Keratinocyte (primary cell): ENCODE results near the gene KLHL1. TPM values are rescaled to one million over a fixed set of nuclear protein-coding genes. Genes with fewer than 3 reads are reported as not detected.
"Not testable (repeated sequence)": the region's sequence is repeated elsewhere in the genome, so short reads cannot be mapped to it uniquely, and the experiment has no call there.

Experiments
- DNase-seq: peaks from one replicate; pipeline ENCODE4 v3.0.0-alpha.2; 2011; ENCODE audit warnings: low read depth, missing footprints, low spot score
- FAIRE-seq: peaks from 2 replicates; lab custom pipeline; 2011; peaks lifted over from hg19 to GRCh38; lab: Jason Lieb, UNC
- H2AFZ ChIP-seq: 2 replicates; pipeline ENCODE4 v1.6.0; 2012; ENCODE audit warnings: low read length, control low read depth, inconsistent platforms; ENCODE audit not compliant: control insufficient read depth
- H3K27ac ChIP-seq: 2 replicates; pipeline ENCODE4 v1.5.1; 2011; ENCODE audit warnings: low read length; ENCODE audit not compliant: control insufficient read depth, insufficient read depth
- H3K27me3 ChIP-seq: 3 replicates; pipeline ENCODE4 v1.6.0; 2011; ENCODE audit warnings: low read length; ENCODE audit not compliant: control insufficient read depth, insufficient read depth; ENCODE audit errors: extremely low read depth
- H3K36me3 ChIP-seq, 2 experiments: 2 replicates in 1 of 2; 3 replicates in 1 of 2; pipeline ENCODE4 v1.5.1; 2011; ENCODE audit warnings: low read length in 2 of 2, mild to moderate bottlenecking in 1 of 2; ENCODE audit not compliant: control insufficient read depth in 2 of 2, insufficient read depth in 2 of 2; ENCODE audit errors: extremely low read depth in 1 of 2
- H3K4me1 ChIP-seq: 3 replicates; pipeline ENCODE4 v1.5.1; 2011; ENCODE audit warnings: low read length; ENCODE audit not compliant: control insufficient read depth, insufficient read depth; ENCODE audit errors: extremely low read depth
- H3K4me2 ChIP-seq: 3 replicates; pipeline ENCODE4 v1.6.0; 2011; ENCODE audit warnings: low read depth, low read length; ENCODE audit not compliant: control insufficient read depth, insufficient read depth; ENCODE audit errors: extremely low read depth
- H3K4me3 ChIP-seq, 3 experiments: fragments of 200-600 bp in 1 of 3; sonication (generic) in 1 of 3; 2 replicates in 2 of 3; 3 replicates in 1 of 3; pipeline ENCODE4 v1.5.1; 2011 to 2016; ENCODE audit warnings: low read length in 3 of 3, mild to moderate bottlenecking in 3 of 3, control low read depth in 2 of 3, inconsistent platforms in 1 of 3, low read depth in 1 of 3, mixed read lengths in 1 of 3, mixed run types in 1 of 3, moderate library complexity in 1 of 3; ENCODE audit not compliant: control insufficient read depth in 2 of 3, insufficient read depth in 2 of 3; ENCODE audit errors: extremely low read depth in 1 of 3
- H3K79me2 ChIP-seq: 2 replicates; pipeline ENCODE4 v1.6.0; 2012; ENCODE audit warnings: low read length; ENCODE audit not compliant: control insufficient read depth, insufficient read depth
- H3K9ac ChIP-seq: 3 replicates; pipeline ENCODE4 v1.6.0; 2011; ENCODE audit warnings: low read length; ENCODE audit not compliant: control insufficient read depth, insufficient read depth; ENCODE audit errors: extremely low read depth
- H3K9me1 ChIP-seq: 3 replicates; pipeline ENCODE4 v1.6.0; 2011; ENCODE audit warnings: low read length; ENCODE audit not compliant: control insufficient read depth, insufficient read depth; ENCODE audit errors: extremely low read depth
- H3K9me3 ChIP-seq: 2 replicates; pipeline ENCODE4 v1.5.1; 2012; ENCODE audit warnings: low read depth, low read length; ENCODE audit not compliant: control insufficient read depth
- H4K20me1 ChIP-seq: 3 replicates; pipeline ENCODE4 v1.6.0; 2011; ENCODE audit warnings: low read length; ENCODE audit not compliant: control insufficient read depth, insufficient read depth; ENCODE audit errors: extremely low read depth
- EZH2 ChIP-seq: IDR thresholded peaks from one replicate; pipeline ENCODE4 v1.6.1; 2012; ENCODE audit warnings: inconsistent platforms, mild to moderate bottlenecking, low read length, moderate library complexity
- dilution Hi-C: fragments of 300-500 bp; cut with MboI; formaldehyde crosslinking; loops from one replicate; pipeline ENCODE4 v1.7.0; 2020; ENCODE audit warnings: low sequenced_read_pairs; ENCODE audit not compliant: extremely low pct_ligation_motif_present
- polyA minus RNA-seq, 3 experiments: library from RNA; depleted of rRNA, polyadenylated mRNA; stranded (reverse); fragments of >200 nt; gene quantifications; 1 replicate in 1 of 3; 2 replicates in 1 of 3; 3 replicates in 1 of 3; pipeline ENCODE4 v1.2.3, GENCODE V29; 2011
- polyA plus RNA-seq, 5 experiments: library from polyadenylated mRNA; depleted of rRNA in 3 of 5; stranded (reverse) in 3 of 5; stranded (forward) in 1 of 5; unstranded in 1 of 5; fragments of >200 nt; gene quantifications; 1 replicate in 1 of 5; 2 replicates in 3 of 5; 3 replicates in 1 of 5; pipeline versions ENCODE4 v1.2.1 to v1.2.3, GENCODE V29; 2011 to 2012; ENCODE audit warnings: missing spikeins in 2 of 5, low read depth in 1 of 5, low replicate concordance in 1 of 5
- TF ChIP-seq, protein P1 (sequence below), 3 experiments: IDR thresholded peaks in 1 of 3; conservative IDR thresholded peaks in 1 of 3; optimal IDR thresholded peaks in 1 of 3; 2 replicates in 2 of 3; 3 replicates in 1 of 3; pipeline versions ENCODE3 to v1.5.1; 2011; ENCODE audit warnings: low read length in 3 of 3, mild to moderate bottlenecking in 3 of 3, moderate library complexity in 2 of 3, control low read depth in 1 of 3, inconsistent platforms in 1 of 3; ENCODE audit not compliant: insufficient read depth in 2 of 3; ENCODE audit errors: extremely low read depth in 1 of 3

Gene KLHL1, protein sequence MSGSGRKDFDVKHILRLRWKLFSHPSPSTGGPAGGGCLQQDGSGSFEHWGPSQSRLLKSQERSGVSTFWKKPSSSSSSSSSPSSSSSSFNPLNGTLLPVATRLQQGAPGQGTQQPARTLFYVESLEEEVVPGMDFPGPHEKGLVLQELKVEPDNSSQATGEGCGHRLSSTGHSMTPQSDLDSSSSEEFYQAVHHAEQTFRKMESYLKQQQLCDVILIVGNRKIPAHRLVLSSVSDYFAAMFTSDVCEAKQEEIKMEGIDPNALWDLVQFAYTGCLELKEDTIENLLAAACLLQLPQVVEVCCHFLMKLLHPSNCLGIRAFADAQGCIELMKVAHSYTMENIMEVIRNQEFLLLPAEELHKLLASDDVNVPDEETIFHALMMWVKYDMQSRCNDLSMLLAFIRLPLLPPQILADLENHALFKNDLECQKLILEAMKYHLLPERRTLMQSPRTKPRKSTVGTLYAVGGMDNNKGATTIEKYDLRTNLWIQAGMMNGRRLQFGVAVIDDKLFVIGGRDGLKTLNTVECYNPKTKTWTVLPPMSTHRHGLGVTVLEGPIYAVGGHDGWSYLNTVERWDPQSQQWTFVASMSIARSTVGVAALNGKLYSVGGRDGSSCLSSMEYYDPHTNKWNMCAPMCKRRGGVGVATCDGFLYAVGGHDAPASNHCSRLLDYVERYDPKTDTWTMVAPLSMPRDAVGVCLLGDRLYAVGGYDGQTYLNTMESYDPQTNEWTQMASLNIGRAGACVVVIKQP
- not detected in 3 replicates for polyA plus RNA-seq
- polyA plus RNA-seq (2011; ENCODE audit: low read depth), result not detected
- polyA plus RNA-seq (2011; cell fraction: cytosol; rRNA removed), result not detected in 2 replicates
- polyA plus RNA-seq (2011; cell fraction: nucleus; rRNA removed), result not detected in 2 replicates
- not detected in 2 replicates for polyA plus RNA-seq (2012; ENCODE audit: low replicate concordance)
- not detected in 3 replicates for polyA minus RNA-seq
- not detected for polyA minus RNA-seq (2011; cell fraction: cytosol; rRNA and poly(A)+ RNA removed)
- not detected in 2 replicates for polyA minus RNA-seq (2011; cell fraction: nucleus; rRNA and poly(A)+ RNA removed)

DNA sequence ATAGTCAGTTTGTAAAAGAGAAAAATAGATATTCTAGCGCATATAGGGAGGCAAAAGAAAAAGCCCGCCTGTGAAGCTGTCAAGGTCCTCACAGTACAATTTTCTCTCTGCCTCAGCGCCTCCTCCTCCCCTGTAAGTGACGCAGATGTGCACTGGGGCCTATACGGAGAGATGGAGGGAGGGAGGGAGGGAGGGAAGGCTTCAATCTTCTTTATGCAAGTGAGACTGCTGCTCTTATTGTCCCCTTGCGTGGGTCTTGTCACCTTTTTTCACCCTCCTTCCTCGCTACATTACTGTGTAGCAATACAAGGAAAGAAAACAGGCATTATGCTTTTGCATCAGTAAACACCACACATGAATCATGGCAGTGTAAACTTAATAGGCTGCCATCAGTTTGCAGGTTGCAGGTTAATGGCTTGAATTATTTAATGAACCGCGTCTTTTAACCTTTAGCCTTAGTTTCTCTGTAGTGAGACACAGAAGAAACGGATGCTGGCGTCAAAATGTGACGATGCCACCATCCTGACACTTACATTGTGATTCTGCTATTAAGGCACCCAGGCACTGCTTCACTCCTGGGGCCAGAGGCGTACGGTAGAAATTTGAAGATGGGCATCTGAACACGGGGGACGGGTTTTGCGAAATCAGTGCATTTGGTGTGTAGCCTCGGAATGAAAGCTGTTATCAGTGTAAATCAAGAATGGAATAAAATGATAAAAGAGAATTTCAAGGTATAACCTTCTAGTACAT, at the start of gene KLHL1:
Gene KLHL1 (minus strand): TSS at position 97 of the 750 bp plus-strand sequence. CDS start 753 bp downstream, outside the sequence.
- no peaks in the 10 kb centered on the region for H3K27me3 ChIP-seq
- FAIRE-seq, result no peak
- H4K20me1 ChIP-seq, result no peaks in the 10 kb centered on the region
- no peaks in the 10 kb centered on the region for H3K36me3 ChIP-seq
- H3K79me2 ChIP-seq, result no peaks in the 10 kb centered on the region
- TF ChIP-seq EZH2, result no peak
- TF ChIP-seq, protein P1, sequence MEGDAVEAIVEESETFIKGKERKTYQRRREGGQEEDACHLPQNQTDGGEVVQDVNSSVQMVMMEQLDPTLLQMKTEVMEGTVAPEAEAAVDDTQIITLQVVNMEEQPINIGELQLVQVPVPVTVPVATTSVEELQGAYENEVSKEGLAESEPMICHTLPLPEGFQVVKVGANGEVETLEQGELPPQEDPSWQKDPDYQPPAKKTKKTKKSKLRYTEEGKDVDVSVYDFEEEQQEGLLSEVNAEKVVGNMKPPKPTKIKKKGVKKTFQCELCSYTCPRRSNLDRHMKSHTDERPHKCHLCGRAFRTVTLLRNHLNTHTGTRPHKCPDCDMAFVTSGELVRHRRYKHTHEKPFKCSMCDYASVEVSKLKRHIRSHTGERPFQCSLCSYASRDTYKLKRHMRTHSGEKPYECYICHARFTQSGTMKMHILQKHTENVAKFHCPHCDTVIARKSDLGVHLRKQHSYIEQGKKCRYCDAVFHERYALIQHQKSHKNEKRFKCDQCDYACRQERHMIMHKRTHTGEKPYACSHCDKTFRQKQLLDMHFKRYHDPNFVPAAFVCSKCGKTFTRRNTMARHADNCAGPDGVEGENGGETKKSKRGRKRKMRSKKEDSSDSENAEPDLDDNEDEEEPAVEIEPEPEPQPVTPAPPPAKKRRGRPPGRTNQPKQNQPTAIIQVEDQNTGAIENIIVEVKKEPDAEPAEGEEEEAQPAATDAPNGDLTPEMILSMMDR (optimal IDR thresholded peaks at IDR 0.05 in 1 of 3, IDR thresholded peaks at IDR 0.05 in 1 of 3, conservative IDR thresholded peaks at IDR 0.05 in 1 of 3; ENCODE audit: extremely low read depth in 1 of 3, insufficient read depth in 2 of 3, low read length in 3 of 3), result no peak
- H2AFZ ChIP-seq, result no peak within 1 kb of the TSS
- no peak within 1 kb of the TSS for H3K9ac ChIP-seq
- H3K9me3 ChIP-seq, result no peaks in the 10 kb centered on the region
- no peak within 1 kb of the TSS for H3K27ac ChIP-seq
- H3K4me1 ChIP-seq, result no peaks in the 10 kb centered on the region
- DNase-seq, result no peak
- H3K4me2 ChIP-seq, result no peak within 1 kb of the TSS
- no peak within 1 kb of the TSS for H3K4me3 ChIP-seq
- no peaks in the 10 kb centered on the region for H3K9me1 ChIP-seq
- dilution Hi-C loops, result no loop called here

DNA sequence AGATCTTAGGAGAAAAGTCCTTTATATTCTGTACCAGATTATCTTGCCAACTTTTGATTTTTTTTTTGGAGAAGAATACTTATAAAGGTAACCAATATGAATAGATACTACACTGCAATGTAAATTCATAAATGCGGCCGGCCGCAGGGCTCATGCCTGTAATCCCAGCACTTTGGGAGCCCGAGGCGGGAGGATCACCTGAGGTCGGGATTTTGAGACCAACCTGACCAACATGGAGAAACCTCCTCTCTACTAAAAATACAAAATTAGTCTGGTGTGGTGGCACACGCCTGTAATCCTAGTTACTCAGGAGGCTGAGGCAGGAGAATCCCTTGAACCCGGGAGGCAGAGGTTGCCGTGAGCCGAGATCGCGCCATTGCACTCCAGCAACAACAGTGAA, 34.4 kb upstream of the KLHL1 start:
- H3K27me3 ChIP-seq, H3K79me2 ChIP-seq, H3K4me3 ChIP-seq, H3K27ac ChIP-seq, DNase-seq, H3K36me3 ChIP-seq, H3K9ac ChIP-seq, H3K9me3 ChIP-seq, H4K20me1 ChIP-seq, dilution Hi-C loops, H3K4me2 ChIP-seq, FAIRE-seq, H3K4me1 ChIP-seq, H3K9me1 ChIP-seq, H2AFZ ChIP-seq: not testable (repeated sequence)
